Activated CD4-positive, CD25-positive, alpha-beta regulatory T cell treated with anti-CD3 and anti-CD28 coated beads, Interleukin-2, amount 50 U/mL, for 24 hours (primary cell): ENCODE data around the gene TNS1.

Experiments
- ATAC-seq, 2 donors: fragments of 150-1000 bp; cut with Tn5 transposase; one replicate each; pipeline ENCODE4 v1.10.0; 2021; ENCODE audit warnings: mild to moderate bottlenecking in 1 of 2, moderate library complexity in 1 of 2

TNS1 gene

GRCh38 chr2:217755027-217755745, 247.6 kb downstream of the TNS1 start:
- ATAC-seq: no peak

GRCh38 chr2:217753460-217754200, 249.2 kb downstream of the TNS1 start:
- no peak for ATAC-seq

GRCh38 chr2:217752714-217753459, 249.9 kb downstream of the TNS1 start:
- ATAC-seq: no peak

GRCh38 chr2:217751952-217752351, 250.8 kb downstream of the TNS1 start:
- ATAC-seq: no peak

- ATAC-seq: no peak
Observed at GRCh38 chr2:217751192-217751591, 251.6 kb downstream of the TNS1 start.
